ENCODE data around the gene KLHL20.
"Not testable (repeated sequence)": the region's sequence is repeated elsewhere in the genome, so short reads cannot be mapped to it uniquely, and the experiment has no call there.

The KLHL20 gene

DNA sequence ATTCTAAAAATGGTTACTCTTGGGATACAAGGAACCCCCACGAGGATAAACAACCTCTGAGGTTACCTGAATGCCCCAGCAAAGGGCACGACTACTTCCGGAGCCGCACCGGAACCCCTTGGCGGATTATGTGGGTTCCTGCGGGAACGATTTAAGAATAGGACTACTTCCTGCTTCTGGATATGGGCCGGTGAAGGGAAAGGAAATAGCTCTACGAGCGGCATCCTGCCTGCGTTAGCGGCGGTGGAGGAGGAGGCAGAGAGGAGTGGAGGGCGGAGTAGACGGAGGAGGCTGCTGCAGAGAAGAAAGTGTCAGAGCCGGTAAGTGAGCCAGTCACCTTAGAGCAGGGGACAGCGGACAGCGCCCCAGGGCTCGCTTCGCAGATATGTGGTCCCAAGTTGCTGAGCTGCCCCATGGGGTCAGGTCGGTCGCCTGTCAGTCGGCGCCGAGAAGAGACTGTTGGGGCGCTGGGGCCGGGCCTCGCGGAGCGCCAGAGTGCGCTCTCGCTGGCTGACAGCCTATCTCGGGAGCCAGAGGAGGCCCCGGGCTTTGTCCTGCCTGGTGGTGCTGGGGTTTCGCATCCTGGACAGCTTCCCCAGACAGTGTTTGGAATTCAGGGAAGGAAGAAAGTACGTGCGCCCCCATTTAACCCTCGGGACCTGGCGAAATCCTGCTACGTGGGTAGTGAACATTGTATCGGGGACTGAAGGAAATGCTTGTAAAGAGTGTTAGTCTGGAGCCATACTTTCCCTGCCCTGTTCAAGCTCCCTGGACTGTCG, at the start of gene KLHL20:
KLHL20 (plus strand) TSS at position 223 of the 779 bp plus-strand sequence. CDS start 1,063 bp downstream, outside the sequence.
- peak; percentile 93 to 94 for DNase-seq
- TF ChIP-seq POLR2A (IDR thresholded peaks at IDR 0.05; ENCODE audit: low read length) (peak; percentile 97), GATA1 (IDR thresholded peaks at IDR 0.05; ENCODE audit: low read depth, low read length) (no peak)

DNA sequence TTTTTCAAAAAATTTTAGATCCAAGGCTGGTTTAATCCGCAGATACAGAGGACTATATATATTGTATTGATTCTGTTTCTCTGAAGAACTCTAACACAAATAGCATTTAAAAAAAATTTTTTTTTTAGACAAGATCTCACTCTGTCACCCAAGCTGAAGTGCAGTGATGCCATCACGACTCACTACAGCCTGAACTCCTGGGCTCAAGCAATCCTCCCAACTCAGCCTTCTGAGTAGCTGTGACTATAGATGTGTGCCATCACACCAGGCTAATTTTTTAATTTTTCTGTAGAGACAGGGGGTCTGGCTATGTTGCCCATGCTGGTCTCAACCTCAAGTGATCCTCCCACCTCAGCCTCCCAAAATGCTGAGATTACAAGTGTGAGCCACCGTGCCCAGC, 48.1 kb upstream of the KLHL20 start:
- TF ChIP-seq GATA1 (IDR thresholded peaks at IDR 0.05; ENCODE audit: low read depth, low read length) (no peak), POLR2A (IDR thresholded peaks at IDR 0.05; ENCODE audit: low read length) (no peak)
- peak in 1 of 2 experiments; percentile 45 for DNase-seq

DNA sequence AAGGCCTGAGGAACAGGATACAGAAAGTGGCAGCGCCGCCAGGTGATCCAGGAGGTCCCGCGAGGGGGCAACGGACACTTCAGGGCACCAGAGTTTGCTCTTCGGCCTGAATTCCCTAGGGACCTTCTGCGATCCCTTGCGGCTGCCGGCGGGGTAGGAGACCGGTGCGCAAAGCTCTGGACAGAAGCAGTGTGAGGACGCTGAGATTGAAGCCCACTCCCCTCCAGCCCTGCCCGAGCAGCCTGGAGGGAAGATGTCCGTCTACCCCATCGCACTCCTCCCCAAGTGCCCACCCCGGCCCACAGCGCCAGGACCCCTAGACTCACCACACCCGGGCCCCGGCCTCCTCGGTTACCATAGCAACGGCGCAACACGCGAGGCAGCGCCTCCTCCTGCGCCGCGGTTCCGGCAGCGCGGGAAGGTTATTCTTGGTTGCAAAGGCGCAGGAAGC, 45.3 kb upstream of the KLHL20 start, which contains the start of gene ANKRD45:
ANKRD45 (minus strand) TSS at position 361 of the 451 bp plus-strand sequence. CDS start 10,433 bp downstream, outside the sequence.
- no peak for TF ChIP-seq GATA1 (IDR thresholded peaks at IDR 0.05; ENCODE audit: low read depth, low read length)
- no peak for TF ChIP-seq POLR2A (IDR thresholded peaks at IDR 0.05; ENCODE audit: low read length)
- peak; percentile 73 to 74 for DNase-seq

DNA sequence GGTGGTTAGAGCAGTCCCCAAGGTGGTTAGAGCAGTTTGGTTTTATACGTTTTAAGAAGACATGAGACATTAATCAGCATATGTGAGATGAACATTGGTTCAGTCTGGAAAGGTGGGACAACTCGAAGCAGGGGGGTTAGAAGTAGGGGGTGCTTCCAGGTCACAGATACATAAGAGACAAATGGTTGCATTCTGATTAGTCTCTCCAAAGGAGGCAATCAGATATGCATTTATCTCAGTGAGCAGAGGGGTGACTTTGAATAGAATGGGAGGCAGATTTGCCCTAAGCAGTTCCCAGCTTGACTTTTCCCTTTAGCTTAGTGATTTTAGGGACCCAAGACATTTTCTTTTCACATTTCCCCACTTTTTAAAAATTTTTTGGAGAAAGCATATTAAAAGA, 40.3 kb upstream of the KLHL20 start:
- peak in 1 of 2 experiments; percentile 45 for DNase-seq

- not testable (repeated sequence) for DNase-seq
Measured at GRCh38 chr1:173680152-173680551, 34.6 kb upstream of the KLHL20 start.

DNA sequence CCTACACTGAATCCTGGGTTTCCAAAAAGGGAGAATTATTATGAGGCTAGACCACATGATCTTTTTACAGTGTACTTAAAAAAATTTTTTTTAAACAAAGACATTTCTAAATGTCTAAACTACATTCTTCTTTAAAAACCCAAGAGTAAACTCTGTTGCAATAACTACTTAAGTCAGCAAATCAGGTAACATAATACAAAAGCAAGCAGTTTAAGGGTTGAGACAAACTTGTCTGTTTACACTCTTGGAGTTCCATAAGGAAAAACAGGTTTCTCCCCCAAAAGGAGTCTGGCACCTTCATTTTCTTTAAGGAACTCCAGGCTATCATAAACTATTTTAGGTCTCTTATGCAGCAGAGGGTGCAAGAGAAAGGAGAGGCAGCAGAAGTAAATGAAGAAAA, 32.6 kb upstream of the KLHL20 start:
- DNase-seq: no peak
- TF ChIP-seq POLR2A (IDR thresholded peaks at IDR 0.05; ENCODE audit: low read length) (no peak), GATA1 (IDR thresholded peaks at IDR 0.05; ENCODE audit: low read depth, low read length) (no peak)

DNA sequence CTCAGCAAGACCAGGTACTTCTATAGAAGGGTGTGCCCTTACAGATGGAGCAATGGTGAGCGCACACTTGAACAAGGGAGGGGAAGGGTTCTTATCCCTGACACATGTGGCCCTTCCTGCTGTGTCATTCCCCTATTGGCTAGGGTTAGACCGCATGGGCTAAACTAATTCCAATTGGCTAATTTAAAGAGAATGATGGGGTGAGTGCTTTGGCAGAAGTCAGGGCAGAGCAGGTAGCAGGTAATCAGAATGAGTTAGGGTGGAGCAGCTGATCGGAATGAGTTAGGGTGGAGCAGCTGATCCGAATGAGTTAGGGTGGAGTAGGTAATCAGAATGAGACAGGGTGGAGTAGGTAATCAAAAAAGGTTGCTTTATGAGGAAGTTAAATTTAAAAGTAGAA, 30.9 kb upstream of the KLHL20 start:
- peak; percentile 23 to 38 for DNase-seq

GRCh38 chr1:173685121-173685520, 29.7 kb upstream of the KLHL20 start:
- DNase-seq: not testable (repeated sequence)

DNA sequence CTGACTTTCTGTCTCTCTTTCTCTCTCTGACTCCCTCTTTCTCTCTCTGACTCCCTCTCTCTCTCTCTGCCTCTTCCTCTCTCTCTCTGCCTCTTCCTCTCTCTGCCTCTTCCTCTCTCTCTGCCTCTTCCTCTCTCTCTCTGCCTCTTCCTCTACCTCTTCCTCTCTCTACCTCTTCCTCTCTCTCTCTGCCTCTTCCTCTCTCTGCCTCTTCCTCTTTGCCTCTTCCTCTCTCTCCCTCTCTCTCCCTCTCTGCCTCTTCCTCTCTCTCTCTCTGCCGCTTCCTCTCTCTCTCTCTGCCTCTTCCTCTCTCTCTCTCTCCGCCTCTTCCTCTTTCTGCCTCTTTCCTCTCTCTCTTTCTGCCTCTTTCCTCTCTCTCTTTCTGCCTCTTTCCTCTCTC, 26.5 kb upstream of the KLHL20 start:
- DNase-seq: no peak
- no peak for TF ChIP-seq GATA1 (IDR thresholded peaks at IDR 0.05; ENCODE audit: low read depth, low read length)
- no peak for TF ChIP-seq POLR2A (IDR thresholded peaks at IDR 0.05; ENCODE audit: low read length)

- DNase-seq: no peak
- no peak for TF ChIP-seq POLR2A (IDR thresholded peaks at IDR 0.05; ENCODE audit: low read length)
- no peak for TF ChIP-seq GATA1 (IDR thresholded peaks at IDR 0.05; ENCODE audit: low read depth, low read length)
Measured at GRCh38 chr1:173693238-173693637, 21.5 kb upstream of the KLHL20 start.

GRCh38 chr1:173701299-173701698, 13.5 kb upstream of the KLHL20 start:
- not testable (repeated sequence) for DNase-seq

- DNase-seq: no peak
- TF ChIP-seq GATA1 (IDR thresholded peaks at IDR 0.05; ENCODE audit: low read depth, low read length) (no peak), POLR2A (IDR thresholded peaks at IDR 0.05; ENCODE audit: low read length) (no peak)
Measured at GRCh38 chr1:173702736-173703135, 12.0 kb upstream of the KLHL20 start.

DNA sequence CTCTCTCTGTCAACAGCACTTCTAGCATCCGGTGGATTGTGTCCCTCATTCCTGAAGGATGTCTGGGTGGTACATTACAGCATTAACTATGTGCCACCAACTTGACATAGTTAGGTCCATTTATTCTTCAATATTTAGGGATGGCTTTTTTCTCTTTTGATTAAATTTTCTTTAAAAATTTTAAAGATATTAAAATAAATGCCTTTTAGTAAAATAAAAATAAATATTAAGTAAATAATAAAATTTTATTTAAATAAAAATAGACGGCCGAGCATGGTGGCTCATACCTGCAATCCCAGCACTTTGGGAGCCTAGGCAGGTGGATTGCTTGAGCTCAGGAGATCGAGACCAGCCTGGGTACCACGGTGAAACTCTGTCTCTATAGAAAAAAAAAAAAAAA, 9.7 kb upstream of the KLHL20 start:
- TF ChIP-seq GATA1 (IDR thresholded peaks at IDR 0.05; ENCODE audit: low read depth, low read length): no peak
- TF ChIP-seq POLR2A (IDR thresholded peaks at IDR 0.05; ENCODE audit: low read length): no peak
- no peak for DNase-seq

DNA sequence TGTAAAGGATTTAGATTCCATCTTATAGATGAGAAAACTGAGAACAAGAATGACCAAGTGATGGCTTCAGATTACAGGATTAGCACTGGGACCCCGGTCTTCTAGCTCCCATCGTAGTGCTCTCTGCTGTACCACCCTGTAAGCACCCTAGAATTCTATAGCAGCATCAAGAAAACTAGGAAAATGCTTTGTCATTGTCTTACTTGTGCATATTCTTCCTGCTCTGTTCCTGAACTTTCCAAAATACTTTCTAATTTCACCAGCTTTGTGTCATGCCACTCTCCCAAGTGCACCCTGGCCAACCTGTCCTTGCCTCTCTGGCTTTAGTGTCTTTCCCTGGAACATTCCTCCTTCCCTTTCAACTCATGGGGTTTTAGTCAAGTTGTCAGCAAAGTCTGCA, 6.0 kb upstream of the KLHL20 start:
- no peak for DNase-seq
- no peak for TF ChIP-seq GATA1 (IDR thresholded peaks at IDR 0.05; ENCODE audit: low read depth, low read length)
- TF ChIP-seq POLR2A (IDR thresholded peaks at IDR 0.05; ENCODE audit: low read length): no peak

- no peak for TF ChIP-seq GATA1 (IDR thresholded peaks at IDR 0.05; ENCODE audit: low read depth, low read length)
- no peak for TF ChIP-seq POLR2A (IDR thresholded peaks at IDR 0.05; ENCODE audit: low read length)
- DNase-seq: peak in 1 of 2 experiments; percentile 58
Measured at GRCh38 chr1:173714441-173714758, 381 bp upstream of the KLHL20 start.

- no peak for TF ChIP-seq POLR2A (IDR thresholded peaks at IDR 0.05; ENCODE audit: low read length)
- no peak for DNase-seq
Measured at GRCh38 chr1:173715538-173715844, 710 bp downstream of the KLHL20 start.
